ENCODE measurements around the gene CORO2B. TPM values are rescaled to one million over a fixed set of nuclear protein-coding genes. Genes with fewer than 3 reads are reported as not detected.

The CORO2B gene
- total and polyA plus RNA-seq, 9 donors, result 7.5 to 61.0 (median 18.0) TPM

DNA sequence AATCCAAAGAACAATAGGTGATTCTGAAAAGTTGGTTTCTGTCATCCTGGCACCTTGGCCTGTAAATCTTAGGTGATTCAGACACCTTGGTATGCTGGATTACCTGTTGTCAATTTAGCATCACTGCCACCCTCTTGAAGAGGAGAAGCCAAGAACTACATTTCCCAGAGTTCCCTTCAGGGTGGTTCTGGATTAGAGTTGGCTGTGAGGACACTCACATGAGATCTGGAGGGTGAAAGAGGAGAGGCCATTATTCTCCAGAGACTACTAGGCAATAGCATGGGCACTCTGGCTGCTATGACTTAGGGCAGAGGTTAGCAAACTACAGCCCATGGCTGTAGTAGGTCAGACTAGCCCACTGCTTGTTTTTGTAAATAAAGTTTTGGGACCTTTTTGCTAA lies 41.7 kb upstream of the CORO2B start:
- H3K36me3 ChIP-seq, result no peaks in the 10 kb centered on the region
- no peak overlapping the region for H3K27ac ChIP-seq
- intact Hi-C loops (cut with DNase I), result no loop called here
- H3K9me3 ChIP-seq, result no peaks in the 10 kb centered on the region
- no peaks in the 10 kb centered on the region for H3K4me1 ChIP-seq (ENCODE audit: insufficient read depth)
- no peak overlapping the region for H3K4me3 ChIP-seq
- H3K27me3 ChIP-seq, result no peaks in the 10 kb centered on the region
- no peak for DNase-seq
- TF ChIP-seq, protein P1, sequence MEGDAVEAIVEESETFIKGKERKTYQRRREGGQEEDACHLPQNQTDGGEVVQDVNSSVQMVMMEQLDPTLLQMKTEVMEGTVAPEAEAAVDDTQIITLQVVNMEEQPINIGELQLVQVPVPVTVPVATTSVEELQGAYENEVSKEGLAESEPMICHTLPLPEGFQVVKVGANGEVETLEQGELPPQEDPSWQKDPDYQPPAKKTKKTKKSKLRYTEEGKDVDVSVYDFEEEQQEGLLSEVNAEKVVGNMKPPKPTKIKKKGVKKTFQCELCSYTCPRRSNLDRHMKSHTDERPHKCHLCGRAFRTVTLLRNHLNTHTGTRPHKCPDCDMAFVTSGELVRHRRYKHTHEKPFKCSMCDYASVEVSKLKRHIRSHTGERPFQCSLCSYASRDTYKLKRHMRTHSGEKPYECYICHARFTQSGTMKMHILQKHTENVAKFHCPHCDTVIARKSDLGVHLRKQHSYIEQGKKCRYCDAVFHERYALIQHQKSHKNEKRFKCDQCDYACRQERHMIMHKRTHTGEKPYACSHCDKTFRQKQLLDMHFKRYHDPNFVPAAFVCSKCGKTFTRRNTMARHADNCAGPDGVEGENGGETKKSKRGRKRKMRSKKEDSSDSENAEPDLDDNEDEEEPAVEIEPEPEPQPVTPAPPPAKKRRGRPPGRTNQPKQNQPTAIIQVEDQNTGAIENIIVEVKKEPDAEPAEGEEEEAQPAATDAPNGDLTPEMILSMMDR (IDR thresholded peaks at IDR 0.05), result no peak
- no peak for TF ChIP-seq POLR2A (IDR thresholded peaks at IDR 0.05)
- no peak for TF ChIP-seq EP300 (IDR thresholded peaks at IDR 0.05)

DNA sequence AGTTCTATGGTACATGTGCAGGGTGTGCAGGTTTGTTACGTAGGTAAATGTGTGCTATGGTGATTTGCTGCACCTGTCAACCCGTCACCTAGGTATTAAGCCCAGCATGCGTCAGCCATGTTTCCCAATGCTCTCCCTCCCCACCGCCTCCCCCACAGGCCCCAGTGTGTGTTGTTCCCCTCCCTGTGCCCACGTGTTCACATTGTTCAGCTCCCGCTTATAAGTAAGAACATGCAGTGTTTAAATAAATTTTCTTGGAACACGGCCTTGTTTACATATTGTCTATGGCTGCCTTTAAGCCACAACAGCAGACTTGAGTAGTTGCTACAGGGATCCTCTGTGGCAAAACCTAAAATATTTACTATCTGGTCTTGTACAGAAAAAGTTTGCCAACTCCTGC lies 41.3 kb upstream of the CORO2B start:
- Histone ChIP-seq H3K4me3 (no peak overlapping the region), H3K9me3 (no peaks in the 10 kb centered on the region), H3K36me3 (no peaks in the 10 kb centered on the region), H3K27ac (no peak overlapping the region), H3K27me3 (no peaks in the 10 kb centered on the region), H3K4me1 (ENCODE audit: insufficient read depth) (no peaks in the 10 kb centered on the region)
- TF ChIP-seq POLR2A (IDR thresholded peaks at IDR 0.05), result no peak
- TF ChIP-seq, protein P1 (IDR thresholded peaks at IDR 0.05), result no peak
- TF ChIP-seq EP300 (IDR thresholded peaks at IDR 0.05), result no peak
- intact Hi-C loops (cut with DNase I), result no loop called here
- WGBS, 3 donors, result 23 to 52% (median 32%) methylated on average over 7 of the region's 7 CpGs
- peak in 1 of 5 donors; percentile 24 for DNase-seq

DNA sequence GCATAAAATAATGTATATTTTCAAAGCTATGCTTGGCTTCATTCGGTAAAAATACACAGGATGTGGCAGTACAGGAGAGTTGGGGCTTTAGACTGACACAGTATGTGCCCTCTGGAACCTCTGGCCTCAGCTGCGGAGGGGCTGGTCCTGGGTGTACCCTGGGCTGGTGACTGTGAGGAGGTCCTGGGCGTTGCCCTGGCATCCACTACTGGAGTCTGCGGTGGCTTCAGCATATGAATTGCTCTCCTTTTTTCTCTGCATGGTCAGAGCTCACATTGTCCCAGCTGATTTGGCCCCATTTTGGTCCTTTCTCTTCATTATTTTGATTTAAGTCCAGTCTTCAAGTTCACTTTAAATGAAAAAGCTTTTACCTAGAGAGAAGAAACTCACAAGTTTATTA lies 40.5 kb upstream of the CORO2B start:
- WGBS, 3 donors, result 91 to 94% (median 93%) methylated on average over 4 of the region's 4 CpGs
- no peaks in the 10 kb centered on the region for H3K27me3 ChIP-seq
- peaks cover 5% of the 10 kb centered on the region for H3K4me1 ChIP-seq (ENCODE audit: insufficient read depth)
- H3K36me3 ChIP-seq, result no peaks in the 10 kb centered on the region
- intact Hi-C loops (cut with DNase I), result no loop called here
- no peak overlapping the region for H3K27ac ChIP-seq
- H3K4me3 ChIP-seq, result no peak overlapping the region
- TF ChIP-seq EP300 (IDR thresholded peaks at IDR 0.05) (no peak), POLR2A (IDR thresholded peaks at IDR 0.05) (no peak)
- TF ChIP-seq, protein P1 (IDR thresholded peaks at IDR 0.05), result no peak
- no peak for DNase-seq
- no peaks in the 10 kb centered on the region for H3K9me3 ChIP-seq

DNA sequence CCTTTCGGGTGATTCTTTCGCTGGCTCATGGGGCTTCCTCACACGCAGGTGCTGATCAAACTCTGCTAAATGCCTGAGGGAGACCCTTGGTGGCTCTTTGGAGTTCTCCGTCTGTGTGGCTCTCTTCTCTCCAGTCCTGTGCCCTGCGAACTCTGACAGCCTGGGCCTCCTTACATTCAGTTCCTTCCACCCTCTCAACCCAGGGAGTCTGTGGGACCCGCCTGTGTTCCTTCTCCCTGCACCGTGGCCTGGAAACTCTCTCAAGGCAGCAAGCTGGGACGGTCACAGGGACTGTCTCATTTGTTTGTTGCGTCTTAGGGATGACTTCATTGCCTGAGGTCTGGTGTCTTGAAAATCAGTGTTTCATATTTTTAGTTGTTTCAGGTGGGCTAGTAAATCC lies 37.0 kb upstream of the CORO2B start:
- intact Hi-C loops (cut with DNase I), result no loop called here
- 94 to 96% (median 95%) methylated on average over 9 of the region's 9 CpGs for WGBS, 3 donors
- no peak for DNase-seq
- H3K4me3 ChIP-seq, result no peak overlapping the region
- no peak overlapping the region for H3K27ac ChIP-seq
- no peaks in the 10 kb centered on the region for H3K36me3 ChIP-seq
- H3K4me1 ChIP-seq (ENCODE audit: insufficient read depth), result peaks cover 11% of the 10 kb centered on the region
- no peaks in the 10 kb centered on the region for H3K27me3 ChIP-seq
- no peak for TF ChIP-seq POLR2A (IDR thresholded peaks at IDR 0.05)
- TF ChIP-seq EP300 (IDR thresholded peaks at IDR 0.05), result no peak
- H3K9me3 ChIP-seq, result no peaks in the 10 kb centered on the region

DNA sequence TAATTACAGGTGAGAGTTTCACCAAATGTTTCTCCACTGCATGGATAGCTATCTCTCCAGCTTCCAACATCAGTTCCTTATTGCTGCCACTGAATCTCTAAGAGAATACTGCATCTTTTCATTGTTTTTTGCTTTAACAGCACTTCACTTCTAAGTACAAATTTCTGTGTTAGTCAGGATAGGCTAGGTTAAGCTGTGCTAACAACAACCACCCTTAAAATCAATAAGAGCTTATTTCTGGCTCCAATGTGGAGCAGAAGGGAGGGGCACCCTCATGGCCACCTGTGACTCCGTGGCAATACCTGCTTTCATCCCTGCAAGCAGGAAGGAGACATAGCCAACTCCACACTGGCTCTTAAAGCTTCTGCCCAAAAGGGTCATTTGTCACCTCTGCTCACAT lies 36.4 kb upstream of the CORO2B start:
- intact Hi-C loops (cut with DNase I), result no loop called here
- no peak overlapping the region for H3K27ac ChIP-seq
- 94 to 100% (median 97%) methylated on average over 1 of the region's 1 CpG for WGBS, 3 donors

More for the DNA sequence above, 36.4 kb upstream of the CORO2B start:
- no peaks in the 10 kb centered on the region for H3K27me3 ChIP-seq
- H3K4me3 ChIP-seq, result no peak overlapping the region
- H3K36me3 ChIP-seq, result no peaks in the 10 kb centered on the region
- no peaks in the 10 kb centered on the region for H3K9me3 ChIP-seq
- no peak for DNase-seq
- TF ChIP-seq, protein P1 (IDR thresholded peaks at IDR 0.05), result no peak
- TF ChIP-seq POLR2A (IDR thresholded peaks at IDR 0.05), result no peak
- no peak for TF ChIP-seq EP300 (IDR thresholded peaks at IDR 0.05)
- peaks cover 11% of the 10 kb centered on the region for H3K4me1 ChIP-seq (ENCODE audit: insufficient read depth)

Measured in ovary (tissue), 9 donors.